ENCODE results near the gene ACTA1.
"Not testable (repeated sequence)": the region's sequence is repeated elsewhere in the genome, so short reads cannot be mapped to it uniquely, and the experiment has no call there.

ACTA1 gene

GRCh38 chr1:229440851-229441537, 7.1 kb upstream of the ACTA1 start:
- DNase-seq (ENCODE audit: low read depth): no peak

- DNase-seq (ENCODE audit: low read depth): no peak
Measured at GRCh38 chr1:229438021-229438420, 4.1 kb upstream of the ACTA1 start.

GRCh38 chr1:229437443-229437842, 3.5 kb upstream of the ACTA1 start:
- DNase-seq (ENCODE audit: low read depth): no peak

- no peak for DNase-seq (ENCODE audit: low read depth)
Measured at GRCh38 chr1:229436201-229436600, 2.3 kb upstream of the ACTA1 start.

GRCh38 chr1:229434641-229435051, 752 bp upstream of the ACTA1 start:
- no peak for DNase-seq (ENCODE audit: low read depth)

- no peak for DNase-seq (ENCODE audit: low read depth)
Measured at GRCh38 chr1:229433364-229434004, 410 bp downstream of the ACTA1 start.

GRCh38 chr1:229432905-229433304, 989 bp downstream of the ACTA1 start:
- DNase-seq (ENCODE audit: low read depth): no peak

- DNase-seq (ENCODE audit: low read depth): no peak
Measured at GRCh38 chr1:229432116-229432461, 1.8 kb downstream of the ACTA1 start.

- no peak for DNase-seq (ENCODE audit: low read depth)
Measured at GRCh38 chr1:229431284-229432115, 2.4 kb downstream of the ACTA1 start.

- DNase-seq (ENCODE audit: low read depth): no peak
Measured at GRCh38 chr1:229430761-229431283, 3.1 kb downstream of the ACTA1 start.

GRCh38 chr1:229428256-229428655, 5.6 kb downstream of the ACTA1 start:
- DNase-seq (ENCODE audit: low read depth): no peak

- no peak for DNase-seq (ENCODE audit: low read depth)
Measured at GRCh38 chr1:229427572-229427971, 6.3 kb downstream of the ACTA1 start.

GRCh38 chr1:229425564-229426159, 8.2 kb downstream of the ACTA1 start:
- no peak for DNase-seq (ENCODE audit: low read depth)

GRCh38 chr1:229420765-229421164, 13.1 kb downstream of the ACTA1 start:
- DNase-seq (ENCODE audit: low read depth): no peak

- DNase-seq (ENCODE audit: low read depth): no peak
Measured at GRCh38 chr1:229420224-229420623, 13.7 kb downstream of the ACTA1 start.

- DNase-seq (ENCODE audit: low read depth): not testable (repeated sequence)
Measured at GRCh38 chr1:229418586-229418985, 15.3 kb downstream of the ACTA1 start.

GRCh38 chr1:229412810-229413209, 21.1 kb downstream of the ACTA1 start:
- not testable (repeated sequence) for DNase-seq (ENCODE audit: low read depth)

GRCh38 chr1:229412056-229412455, 21.8 kb downstream of the ACTA1 start:
- DNase-seq (ENCODE audit: low read depth): no peak

- DNase-seq (ENCODE audit: low read depth): no peak
Measured at GRCh38 chr1:229411434-229412055, 22.3 kb downstream of the ACTA1 start.

- DNase-seq (ENCODE audit: low read depth): no peak
Measured at GRCh38 chr1:229410692-229411433, 23.0 kb downstream of the ACTA1 start.

GRCh38 chr1:229410370-229410691, 23.6 kb downstream of the ACTA1 start:
- DNase-seq (ENCODE audit: low read depth): no peak
